Epithelial cell of prostate (primary cell): ENCODE measurements around the gene PPP2R2D.

ENCODE experiments used
- DNase-seq: peaks from one replicate; pipeline ENCODE4 v3.0.0-alpha.2; 2011; ENCODE audit warnings: low read depth, low spot score
- H3K27ac ChIP-seq: fragments of 450-650 bp; 2 replicates; pipeline ENCODE4 v1.5.1; 2017; ENCODE audit warnings: mild to moderate bottlenecking

PPP2R2D gene

GRCh38 chr10:131885391-131886165 lies 15.2 kb upstream of the PPP2R2D start:
- no peak for DNase-seq
- no peak overlapping the region for H3K27ac ChIP-seq

- DNase-seq = no peak
- no peak overlapping the region for H3K27ac ChIP-seq
Measured at GRCh38 chr10:131886237-131886636, 14.6 kb upstream of the PPP2R2D start.

GRCh38 chr10:131888186-131888604 lies 12.6 kb upstream of the PPP2R2D start:
- peak overlapping the region; percentile 44 for H3K27ac ChIP-seq
- peak; percentile 89 for DNase-seq

- no peak for DNase-seq
- H3K27ac ChIP-seq = no peak overlapping the region
Measured at GRCh38 chr10:131889755-131890154, 11.1 kb upstream of the PPP2R2D start.

- no peak for DNase-seq
- no peak overlapping the region for H3K27ac ChIP-seq
Measured at GRCh38 chr10:131890276-131891195, 10.3 kb upstream of the PPP2R2D start.

GRCh38 chr10:131891196-131891928 lies 9.4 kb upstream of the PPP2R2D start:
- DNase-seq = no peak
- H3K27ac ChIP-seq = no peak overlapping the region

GRCh38 chr10:131891929-131892805 lies 8.6 kb upstream of the PPP2R2D start:
- DNase-seq = no peak
- H3K27ac ChIP-seq = no peak overlapping the region

- H3K27ac ChIP-seq = no peak overlapping the region
Measured at GRCh38 chr10:131892806-131893675, 7.8 kb upstream of the PPP2R2D start.

GRCh38 chr10:131895116-131895515 lies 5.7 kb upstream of the PPP2R2D start:
- no peak overlapping the region for H3K27ac ChIP-seq
- DNase-seq = no peak

More at GRCh38 chr10:131892806-131893675, 7.8 kb upstream of the PPP2R2D start:
- DNase-seq = no peak

GRCh38 chr10:131896403-131896802 lies 4.4 kb upstream of the PPP2R2D start:
- no peak for DNase-seq
- H3K27ac ChIP-seq = no peak overlapping the region

GRCh38 chr10:131897297-131897899 lies 3.4 kb upstream of the PPP2R2D start:
- no peak overlapping the region for H3K27ac ChIP-seq
- DNase-seq = no peak

- no peak for DNase-seq
Measured at GRCh38 chr10:131898061-131898460, 2.7 kb upstream of the PPP2R2D start.

GRCh38 chr10:131898713-131899112 lies 2.1 kb upstream of the PPP2R2D start:
- no peak for DNase-seq

More at GRCh38 chr10:131898061-131898460, 2.7 kb upstream of the PPP2R2D start:
- no peak overlapping the region for H3K27ac ChIP-seq

GRCh38 chr10:131899116-131899690 lies 1.6 kb upstream of the PPP2R2D start:
- no peak overlapping the region for H3K27ac ChIP-seq
- DNase-seq = no peak

More at GRCh38 chr10:131898713-131899112, 2.1 kb upstream of the PPP2R2D start:
- H3K27ac ChIP-seq = no peak overlapping the region

GRCh38 chr10:131899695-131900349 lies 986 bp upstream of the PPP2R2D start:
- peak overlapping the region; percentile 78 for H3K27ac ChIP-seq
- DNase-seq = no peak

GRCh38 chr10:131901181-131901829 lies 497 bp downstream of the PPP2R2D start:
- DNase-seq = no peak
- peak overlapping the region; percentile 78 for H3K27ac ChIP-seq

GRCh38 chr10:131902211-131902610 lies 1.4 kb downstream of the PPP2R2D start:
- DNase-seq = no peak
- H3K27ac ChIP-seq = peak overlapping the region; percentile 78
